Endothelial cell of umbilical vein (primary cell): ENCODE data around the gene HYPK.

Experiments
- EZH2 ChIP-seq: IDR thresholded peaks from 2 replicates; pipeline ENCODE4 v1.6.1; 2012; ENCODE audit warnings: borderline replicate concordance, low read depth, mild to moderate bottlenecking, moderate library complexity, low read length, inconsistent platforms; ENCODE audit not compliant: severe bottlenecking
- FOS ChIP-seq: IDR thresholded peaks from 2 replicates; pipeline ENCODE4 v1.6.1; 2011; ENCODE audit warnings: mild to moderate bottlenecking, low read length, moderate library complexity, borderline replicate concordance; ENCODE audit not compliant: insufficient read depth
- JUN ChIP-seq: IDR thresholded peaks from 2 replicates; pipeline ENCODE4 v1.6.1; 2011; ENCODE audit warnings: borderline replicate concordance, low read depth; ENCODE audit not compliant: insufficient read length, insufficient read depth
- MAX ChIP-seq: IDR thresholded peaks from 2 replicates; pipeline ENCODE4 v1.6.1; 2011; ENCODE audit not compliant: insufficient read depth, insufficient read length
- MYC ChIP-seq: IDR thresholded peaks from one replicate; pipeline ENCODE4 v1.6.1; 2011; ENCODE audit warnings: mild to moderate bottlenecking, low read depth, low read length
- POLR2A ChIP-seq: IDR thresholded peaks from 2 replicates; pipeline ENCODE4 v1.6.1; 2012; ENCODE audit warnings: low read depth, mild to moderate bottlenecking, control low read depth, low read length
- POLR2AphosphoS5 ChIP-seq: IDR thresholded peaks from 2 replicates; pipeline ENCODE4 v1.6.1; 2012; ENCODE audit warnings: low read depth, mild to moderate bottlenecking, control low read depth, low read length, moderate library complexity; ENCODE audit not compliant: insufficient read depth
- TF ChIP-seq, protein P1 (sequence below), 2 donors: IDR thresholded peaks; 1 replicate in 1 of 2; 2 replicates in 1 of 2; pipeline ENCODE4 v1.5.1; 2011; ENCODE audit warnings: low read length in 2 of 2, mild to moderate bottlenecking in 2 of 2, moderate library complexity in 2 of 2, control low read depth in 1 of 2, inconsistent platforms in 1 of 2, low read depth in 1 of 2; ENCODE audit not compliant: insufficient read depth in 1 of 2; ENCODE audit errors: extremely low read depth in 1 of 2

GRCh38 chr15:43845421-43845820 lies 45.0 kb downstream of the HYPK start:
- TF ChIP-seq, protein P1, sequence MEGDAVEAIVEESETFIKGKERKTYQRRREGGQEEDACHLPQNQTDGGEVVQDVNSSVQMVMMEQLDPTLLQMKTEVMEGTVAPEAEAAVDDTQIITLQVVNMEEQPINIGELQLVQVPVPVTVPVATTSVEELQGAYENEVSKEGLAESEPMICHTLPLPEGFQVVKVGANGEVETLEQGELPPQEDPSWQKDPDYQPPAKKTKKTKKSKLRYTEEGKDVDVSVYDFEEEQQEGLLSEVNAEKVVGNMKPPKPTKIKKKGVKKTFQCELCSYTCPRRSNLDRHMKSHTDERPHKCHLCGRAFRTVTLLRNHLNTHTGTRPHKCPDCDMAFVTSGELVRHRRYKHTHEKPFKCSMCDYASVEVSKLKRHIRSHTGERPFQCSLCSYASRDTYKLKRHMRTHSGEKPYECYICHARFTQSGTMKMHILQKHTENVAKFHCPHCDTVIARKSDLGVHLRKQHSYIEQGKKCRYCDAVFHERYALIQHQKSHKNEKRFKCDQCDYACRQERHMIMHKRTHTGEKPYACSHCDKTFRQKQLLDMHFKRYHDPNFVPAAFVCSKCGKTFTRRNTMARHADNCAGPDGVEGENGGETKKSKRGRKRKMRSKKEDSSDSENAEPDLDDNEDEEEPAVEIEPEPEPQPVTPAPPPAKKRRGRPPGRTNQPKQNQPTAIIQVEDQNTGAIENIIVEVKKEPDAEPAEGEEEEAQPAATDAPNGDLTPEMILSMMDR (IDR thresholded peaks at IDR 0.05; ENCODE audit: extremely low read depth in 1 of 2, insufficient read depth in 1 of 2, low read depth in 1 of 2, low read length in 2 of 2): no peak
- TF ChIP-seq MYC (no peak), POLR2A (no peak), EZH2 (no peak), MAX (no peak), POLR2AphosphoS5 (no peak), FOS (no peak), JUN (no peak)
